ENCODE data around the gene C2orf69.

- TF ChIP-seq POLR2A (IDR thresholded peaks at IDR 0.05) (no peak), CTCF (IDR thresholded peaks at IDR 0.05) (no peak)
Observed at GRCh38 chr2:199929262-199929661, 18.2 kb downstream of the C2orf69 start.

Measured in breast epithelium (tissue), 3 donors.